HG02870 (cell line): ENCODE measurements around the gene MYO1E.

Experiments
- ATAC-seq: cut with Tn5 transposase; IDR thresholded peaks from one replicate; pipeline ENCODE4 v1.9.1; 2021; ENCODE audit warnings: mild to moderate bottlenecking, moderate library complexity; ENCODE audit not compliant: unreplicated experiment

The MYO1E gene

GRCh38 chr15:59240036-59240435 lies 132.6 kb downstream of the MYO1E start:
- ATAC-seq = no peak

DNA sequence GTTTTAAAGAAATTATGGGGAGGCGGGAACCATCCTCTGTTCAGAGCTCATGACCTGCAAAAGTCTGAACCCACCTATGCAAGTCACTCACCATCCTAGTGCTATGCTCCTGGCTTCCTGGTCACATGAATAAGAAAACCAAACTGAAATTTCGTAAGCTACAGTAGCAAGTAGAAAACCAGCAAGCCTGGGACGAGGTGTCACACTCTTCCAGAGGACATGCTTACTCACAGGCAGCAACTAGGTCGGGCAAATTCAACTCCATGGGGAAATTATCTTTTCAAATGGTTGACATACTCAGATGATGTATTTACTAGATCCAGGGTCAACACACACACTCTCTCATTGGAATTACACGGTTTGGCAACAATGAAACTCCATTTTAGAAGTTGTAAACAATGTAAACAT lies 134.7 kb downstream of the MYO1E start:
- ATAC-seq = no peak

DNA sequence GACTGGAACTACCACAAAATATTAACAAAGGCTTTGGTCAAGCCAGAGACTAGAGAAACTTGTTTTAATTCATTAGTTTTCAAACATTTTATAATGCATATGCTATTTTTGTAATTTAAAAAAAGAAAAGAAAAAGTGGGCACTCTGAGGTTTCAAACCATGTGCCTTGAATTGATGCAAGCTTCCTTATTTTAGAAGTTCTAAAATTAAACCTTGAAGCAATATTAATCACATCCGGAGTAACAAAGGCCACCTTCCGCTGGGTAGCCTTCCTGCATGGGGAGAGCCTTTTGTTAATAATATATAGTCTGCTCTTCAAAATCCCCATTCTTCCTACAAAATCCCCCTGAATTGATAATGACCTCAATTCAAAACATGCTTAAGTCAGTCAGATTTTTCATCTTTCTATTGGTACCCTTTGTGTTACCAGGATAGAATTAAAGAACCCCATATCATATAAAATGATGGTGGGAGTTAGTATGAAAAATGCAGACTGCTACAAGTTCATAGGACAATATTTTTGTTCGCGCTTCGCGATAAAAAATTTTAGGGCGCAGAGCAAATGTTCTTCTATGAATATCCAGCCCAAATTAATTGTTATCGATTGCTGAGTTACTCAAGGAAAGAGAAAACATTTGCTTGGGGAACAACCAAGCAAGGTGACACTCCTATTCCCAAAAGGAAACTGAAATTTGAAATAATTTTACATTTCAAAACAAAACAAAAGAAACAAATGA lies 135.4 kb downstream of the MYO1E start:
- no peak for ATAC-seq

GRCh38 chr15:59236394-59236793 lies 136.3 kb downstream of the MYO1E start:
- ATAC-seq = no peak

GRCh38 chr15:59232476-59232875 lies 140.2 kb downstream of the MYO1E start:
- no peak for ATAC-seq

- ATAC-seq = no peak
These were observed 142.1 kb downstream of the MYO1E start for GRCh38 chr15:59230531-59231055.

DNA sequence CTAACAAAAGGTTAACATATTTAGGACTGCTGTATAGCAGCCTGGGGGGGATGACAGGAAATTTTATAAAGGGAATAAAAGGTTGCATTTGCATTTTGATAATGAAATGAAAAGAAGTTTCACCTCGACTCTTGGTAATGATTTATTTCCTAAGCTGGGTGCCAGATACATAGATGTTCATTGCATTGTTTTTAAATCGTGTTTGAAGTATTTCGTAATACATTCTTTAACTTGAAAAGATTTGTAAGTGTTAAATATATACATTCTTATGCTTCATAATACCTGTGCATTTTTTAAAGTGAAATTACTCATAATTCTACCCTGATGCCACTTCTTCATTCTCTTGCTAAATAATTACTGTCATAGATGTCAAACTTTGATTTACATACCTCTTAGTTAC lies 143.2 kb downstream of the MYO1E start:
- ATAC-seq = no peak

DNA sequence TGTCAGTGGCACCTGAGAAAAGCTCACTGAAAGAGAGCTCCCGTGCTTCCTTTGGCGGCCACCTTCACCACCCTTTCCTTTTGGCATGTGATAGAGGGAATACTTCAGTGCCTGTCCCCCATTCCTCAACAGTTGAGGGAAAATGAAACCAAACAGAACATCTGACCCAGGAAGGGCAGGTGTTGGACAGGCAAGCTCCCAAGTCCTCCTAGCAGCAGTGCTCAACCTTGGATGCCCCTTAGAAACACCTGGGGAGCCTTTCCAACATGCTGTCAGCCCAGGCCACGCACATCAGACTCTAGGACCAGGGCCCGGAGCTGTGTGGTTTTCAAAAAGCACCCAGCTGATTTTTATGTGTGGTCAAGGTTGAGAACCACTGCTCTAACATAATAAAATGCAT lies 143.7 kb downstream of the MYO1E start:
- ATAC-seq = no peak

GRCh38 chr15:59227021-59227420 lies 145.7 kb downstream of the MYO1E start:
- ATAC-seq = no peak

DNA sequence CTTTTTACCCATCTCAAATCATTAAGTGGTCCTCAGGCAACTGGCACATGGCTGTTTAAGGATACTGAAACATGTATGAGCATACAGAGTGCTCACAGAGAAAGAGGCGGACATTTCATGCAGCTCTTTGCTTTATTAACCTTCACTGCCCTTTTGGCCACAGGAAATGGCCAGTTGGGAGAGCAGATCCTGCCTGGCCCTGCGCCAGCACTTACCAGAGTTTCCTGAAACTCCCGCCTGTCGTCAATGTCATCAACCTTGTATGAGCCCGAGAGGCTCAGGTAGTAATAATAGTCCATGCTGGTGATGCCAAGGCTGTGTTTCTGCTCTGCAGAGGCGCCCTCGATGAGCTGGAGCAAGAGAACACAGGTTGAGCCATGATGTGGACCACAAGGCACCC lies 148.2 kb downstream of the MYO1E start:
- ATAC-seq = no peak

DNA sequence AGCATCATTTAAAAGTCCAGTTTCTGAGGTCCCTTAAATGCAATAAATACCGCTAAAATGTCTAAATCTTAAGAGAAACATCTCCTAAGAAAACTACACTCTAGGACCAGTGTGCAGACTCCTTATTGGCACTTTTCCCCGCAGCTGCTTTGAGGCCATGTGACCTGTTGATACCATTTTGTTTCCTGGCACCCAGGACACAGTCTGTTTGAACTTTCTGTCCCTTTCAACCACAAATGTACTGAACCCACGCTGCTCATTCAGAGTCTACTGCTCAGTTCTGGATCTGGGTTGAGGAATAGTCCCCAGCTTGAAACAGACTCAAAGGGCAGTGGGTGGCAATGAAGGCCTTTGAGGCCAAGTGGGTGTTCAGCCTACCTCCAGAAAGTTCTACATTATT lies 148.9 kb downstream of the MYO1E start:
- no peak for ATAC-seq

- ATAC-seq = no peak
These were observed 149.6 kb downstream of the MYO1E start for GRCh38 chr15:59222906-59223550.

DNA sequence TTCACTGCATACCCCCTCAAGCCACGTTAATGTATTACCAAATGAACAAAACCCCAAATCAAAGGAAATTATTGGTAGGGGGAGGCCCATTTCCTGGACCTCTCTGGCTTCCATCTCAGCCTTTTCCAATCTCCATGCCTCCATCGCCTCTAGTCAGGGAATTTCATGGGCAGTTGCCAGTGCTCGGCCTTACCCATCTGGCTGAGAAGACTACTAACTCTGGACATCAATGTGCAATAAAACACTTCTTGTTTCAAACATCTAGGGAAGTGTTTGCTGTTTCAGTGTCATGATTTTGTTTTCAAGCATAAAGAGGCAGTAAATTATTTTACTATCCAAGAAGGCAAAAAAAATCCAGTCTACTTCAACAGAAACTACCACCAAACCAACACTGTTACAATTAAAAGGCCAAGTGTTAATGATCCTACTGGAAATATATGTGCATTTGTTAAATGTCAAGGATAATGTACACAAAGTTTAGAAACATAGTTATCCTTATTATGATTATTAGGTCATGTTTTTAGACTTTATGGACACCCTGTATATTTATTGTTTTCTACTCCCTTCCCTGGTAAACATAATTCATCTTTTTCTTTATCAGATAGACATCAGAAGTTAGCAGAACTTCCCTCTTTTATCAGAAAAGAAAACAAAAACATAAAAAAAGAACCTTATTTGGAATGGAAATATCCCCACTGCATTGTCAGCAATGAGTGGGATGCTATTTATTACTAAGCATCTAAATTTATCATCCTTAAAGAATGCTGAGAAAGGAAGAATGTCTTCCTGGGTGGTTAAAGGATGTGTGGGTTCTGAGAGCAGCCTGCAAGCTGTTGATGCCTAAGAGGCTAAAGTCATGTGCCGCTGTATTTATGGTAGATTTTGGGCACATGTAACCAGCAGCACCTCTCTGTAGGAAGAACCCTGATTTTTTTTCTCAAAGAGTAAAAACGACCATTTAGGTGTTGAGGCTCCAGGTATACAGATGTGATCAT lies 150.9 kb downstream of the MYO1E start:
- ATAC-seq = no peak

DNA sequence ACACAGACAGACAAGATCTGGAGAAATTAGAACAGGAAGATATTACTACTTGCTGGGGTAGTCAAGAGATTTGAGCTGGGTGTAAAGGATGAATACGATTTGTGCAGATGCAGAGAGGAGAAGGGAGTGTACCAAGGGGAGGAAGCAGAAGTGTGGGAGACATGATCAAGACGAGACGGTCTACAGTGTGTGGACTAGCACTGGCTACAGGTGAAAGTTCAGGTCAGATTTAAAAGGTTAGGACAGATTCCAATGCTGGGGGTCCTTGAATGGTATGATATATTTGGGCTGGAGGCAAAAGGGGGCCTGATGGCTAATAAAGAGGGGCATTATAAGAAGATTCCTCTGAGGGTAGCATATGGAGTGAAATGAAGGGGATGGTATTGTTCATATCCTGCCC lies 154.0 kb downstream of the MYO1E start:
- ATAC-seq = no peak

DNA sequence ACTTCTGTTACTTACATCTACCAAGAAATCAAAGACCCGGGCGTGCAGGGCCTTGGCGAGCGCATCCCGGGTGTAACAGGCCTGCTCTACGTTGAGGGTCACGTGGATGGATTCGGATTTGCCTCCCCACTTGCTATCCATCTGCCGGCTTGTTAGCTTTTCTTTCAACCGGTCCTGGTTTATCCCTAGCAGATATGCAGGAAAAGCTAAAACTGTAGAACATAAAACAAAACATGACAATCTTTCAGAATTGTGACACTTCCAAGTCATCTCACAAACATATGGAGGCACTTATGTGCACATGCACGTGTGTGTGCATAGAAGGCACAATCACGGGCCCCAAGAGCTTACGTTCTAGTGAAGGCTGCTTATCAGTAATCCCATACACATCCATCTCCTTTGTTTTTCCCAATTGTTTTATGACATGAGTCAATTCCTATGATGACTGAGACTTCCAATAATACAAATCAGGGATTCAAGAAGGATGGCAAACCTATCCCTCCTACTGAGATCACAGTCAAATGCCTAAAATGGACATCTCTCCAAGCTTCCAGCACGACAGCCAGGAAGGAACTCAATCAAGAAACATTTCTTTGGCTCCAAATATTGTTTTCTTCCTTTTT lies 154.7 kb downstream of the MYO1E start:
- ATAC-seq = no peak

DNA sequence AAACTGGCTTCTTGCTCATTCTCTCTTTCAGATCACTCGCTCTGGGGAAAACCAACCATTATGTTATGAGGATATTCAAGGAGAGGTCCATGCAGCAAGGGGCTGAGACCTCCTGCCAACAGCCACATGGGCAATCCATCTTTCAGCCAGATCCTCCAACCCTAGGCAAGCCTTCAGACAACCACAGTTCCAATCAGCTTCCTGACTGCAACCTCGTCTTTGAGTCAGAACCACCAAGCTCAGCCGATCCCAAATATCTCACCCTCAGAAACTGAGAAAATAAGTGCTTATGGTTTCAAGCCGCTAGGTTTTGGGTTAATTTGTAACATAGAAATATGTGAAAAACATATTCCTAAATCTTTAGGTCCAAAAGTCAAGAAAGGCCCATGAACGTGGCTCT lies 155.8 kb downstream of the MYO1E start:
- ATAC-seq = no peak

GRCh38 chr15:59210186-59210585 lies 162.5 kb downstream of the MYO1E start:
- no peak for ATAC-seq

DNA sequence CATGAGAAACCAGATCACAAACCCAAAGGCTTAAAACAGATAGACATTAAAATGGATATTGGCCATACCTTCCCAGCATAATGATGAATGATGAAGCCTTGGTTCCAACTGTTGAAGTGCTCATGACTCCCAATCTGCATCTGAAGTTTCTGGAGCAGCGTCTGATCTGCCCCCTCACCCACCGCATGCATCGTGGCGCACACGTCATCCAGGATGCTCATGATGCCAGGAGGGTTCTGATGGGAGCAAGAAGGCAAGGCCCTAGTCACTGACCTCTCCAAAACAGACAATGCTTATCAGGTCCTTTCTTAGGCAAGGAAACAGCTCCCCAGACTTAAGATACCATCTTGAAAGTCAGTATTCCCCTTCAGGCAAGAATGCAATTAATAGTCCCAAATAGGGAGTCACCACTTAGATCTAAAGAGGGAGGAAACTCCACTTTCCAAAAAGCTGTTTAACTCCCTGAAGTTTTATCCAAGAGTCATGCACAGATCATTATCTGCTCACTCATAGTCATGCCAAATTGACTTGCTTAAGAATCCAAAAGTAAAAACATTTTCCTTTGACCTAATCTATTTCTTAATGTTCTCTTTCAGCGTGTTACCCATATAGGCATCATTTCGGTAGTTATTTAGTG lies 163.9 kb downstream of the MYO1E start:
- no peak for ATAC-seq

DNA sequence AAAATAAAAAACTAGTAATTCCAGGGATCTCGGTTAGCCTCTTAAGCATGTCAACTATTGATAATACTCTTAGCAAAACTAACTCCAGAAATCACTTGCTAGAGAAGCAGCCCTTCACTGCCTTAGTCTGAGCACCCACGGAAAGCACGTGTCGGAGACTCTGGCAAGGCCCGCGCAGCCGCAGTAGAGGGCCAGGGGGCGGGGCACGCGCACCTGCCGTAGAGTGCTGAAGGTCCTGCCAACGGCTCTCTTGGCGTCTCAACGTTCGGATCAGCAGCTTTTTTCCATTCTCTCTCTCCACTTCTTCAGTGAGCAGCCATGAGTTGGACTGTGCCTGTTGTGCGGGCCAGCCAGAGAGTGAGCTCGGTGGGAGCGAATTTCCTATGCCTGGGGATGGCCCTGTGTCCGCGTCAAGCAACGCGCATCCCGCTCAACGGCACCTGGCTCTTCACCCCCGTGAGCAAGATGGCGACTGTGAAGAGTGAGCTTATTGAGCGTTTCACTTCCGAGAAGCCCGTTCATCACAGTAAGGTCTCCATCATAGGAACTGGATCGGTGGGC lies 166.0 kb downstream of the MYO1E start, which contains the start of gene LDHAL6B:
Gene LDHAL6B (plus strand): TSS at position 221 of the 561 bp plus-strand sequence. CDS start 98 bp downstream, at position 319.
- ATAC-seq = no peak
